ENCODE data around the gene CCDC107. TPM values are rescaled to one million over a fixed set of nuclear protein-coding genes. Genes with fewer than 3 reads are reported as not detected.
A peak's percentile ranks its signal among the peaks of the same experiment; 100 is the strongest.

The CCDC107 gene
- total and polyA plus RNA-seq, 2 of the 13 experiments (the other 11 are each of a cell fraction or from before 2014, with no cell fraction given) = 7.1 to 15.2 TPM

- TF ChIP-seq ARID4A (CRISPR knock-in tag; IDR thresholded peaks at IDR 0.05; ENCODE audit: borderline replicate concordance) (peak; percentile 98), EP300 (IDR thresholded peaks at IDR 0.05; ENCODE audit: low read depth in 2 of 2, low read length in 2 of 2) (peak in 1 of 2 experiments; percentile 14; a peak in 1 of 4 replicates), EP300 (CRISPR knock-in tag; IDR thresholded peaks at IDR 0.05; ENCODE audit: borderline replicate concordance) (no peak; the same call in 1 of the 2 replicates), PREB (CRISPR knock-in tag; IDR thresholded peaks at IDR 0.05) (no peak), ZNF766 (CRISPR knock-in tag; IDR thresholded peaks at IDR 0.05; ENCODE audit: borderline replicate concordance) (peak; percentile 77; the same call in 1 of the 2 replicates), ZBTB37 (CRISPR knock-in tag; IDR thresholded peaks at IDR 0.05) (no peak), PTBP1 (IDR thresholded peaks at IDR 0.05; ENCODE audit: low read depth, low read length, poor library complexity, severe bottlenecking) (no peak), MTF2 (CRISPR knock-in tag; IDR thresholded peaks at IDR 0.05; ENCODE audit: borderline replicate concordance) (peak; percentile 67; the same call in 1 of the 2 replicates), ZNF709 (CRISPR knock-in tag; IDR thresholded peaks at IDR 0.05) (peak; percentile 71; the same call in 1 of the 2 replicates), RELA (CRISPR knock-in tag; IDR thresholded peaks at IDR 0.05) (0 out of 2 replicates have a peak, but pooled peaks have one; percentile 42), REPIN1 (CRISPR knock-in tag; IDR thresholded peaks at IDR 0.05; ENCODE audit: borderline replicate concordance, low read depth) (peak; percentile 97), AGO2 (optimal IDR thresholded peaks at IDR 0.05; ENCODE audit: low read depth, low read length) (peak; percentile 33), ZBTB14 (CRISPR knock-in tag; IDR thresholded peaks at IDR 0.05) (peak; percentile 56; the same call in 1 of the 2 replicates), REL (CRISPR knock-in tag; conservative IDR thresholded peaks at IDR 0.05) (peak; percentile 99), AFF4 (CRISPR knock-in tag; IDR thresholded peaks at IDR 0.05) (no peak)
Observed at GRCh38 chr9:35664531-35665470, 6.7 kb downstream of the CCDC107 start, which contains the start of gene ARHGEF39 (continued).
